PFSK-1 (cell line): ENCODE data around the gene CACNB3.

Experiments used
- FOXP2 ChIP-seq: optimal IDR thresholded peaks from 2 replicates; pipeline ENCODE3; 2011; ENCODE audit warnings: borderline replicate concordance, control low read depth, inconsistent platforms; ENCODE audit not compliant: insufficient read depth; ENCODE audit errors: extremely low read length, extremely low read depth
- POLR2AphosphoS5 ChIP-seq: IDR thresholded peaks from 2 replicates; pipeline ENCODE4 v1.6.1; 2012; ENCODE audit warnings: low read depth, mild to moderate bottlenecking, control low read depth, low read length, moderate library complexity
- SIN3A ChIP-seq: IDR thresholded peaks from 2 replicates; pipeline ENCODE4 v1.6.1; 2012; ENCODE audit warnings: mild to moderate bottlenecking, low read length, moderate library complexity, borderline replicate concordance; ENCODE audit not compliant: insufficient read depth
- TAF1 ChIP-seq: IDR thresholded peaks from 2 replicates; pipeline ENCODE4 v1.6.1; 2012; ENCODE audit warnings: low read length, control low read depth, borderline replicate concordance; ENCODE audit not compliant: insufficient read depth
- TF ChIP-seq, protein P1 (sequence below), 2 experiments: IDR thresholded peaks; 2 replicates each; pipeline versions ENCODE4 v1.6.1 to v1.8.0; 2011 to 2012; ENCODE audit warnings: low read depth in 2 of 2, low read length in 2 of 2, control low read depth in 1 of 2, inconsistent platforms in 1 of 2, mild to moderate bottlenecking in 1 of 2, moderate library complexity in 1 of 2; ENCODE audit not compliant: insufficient read depth in 1 of 2

DNA sequence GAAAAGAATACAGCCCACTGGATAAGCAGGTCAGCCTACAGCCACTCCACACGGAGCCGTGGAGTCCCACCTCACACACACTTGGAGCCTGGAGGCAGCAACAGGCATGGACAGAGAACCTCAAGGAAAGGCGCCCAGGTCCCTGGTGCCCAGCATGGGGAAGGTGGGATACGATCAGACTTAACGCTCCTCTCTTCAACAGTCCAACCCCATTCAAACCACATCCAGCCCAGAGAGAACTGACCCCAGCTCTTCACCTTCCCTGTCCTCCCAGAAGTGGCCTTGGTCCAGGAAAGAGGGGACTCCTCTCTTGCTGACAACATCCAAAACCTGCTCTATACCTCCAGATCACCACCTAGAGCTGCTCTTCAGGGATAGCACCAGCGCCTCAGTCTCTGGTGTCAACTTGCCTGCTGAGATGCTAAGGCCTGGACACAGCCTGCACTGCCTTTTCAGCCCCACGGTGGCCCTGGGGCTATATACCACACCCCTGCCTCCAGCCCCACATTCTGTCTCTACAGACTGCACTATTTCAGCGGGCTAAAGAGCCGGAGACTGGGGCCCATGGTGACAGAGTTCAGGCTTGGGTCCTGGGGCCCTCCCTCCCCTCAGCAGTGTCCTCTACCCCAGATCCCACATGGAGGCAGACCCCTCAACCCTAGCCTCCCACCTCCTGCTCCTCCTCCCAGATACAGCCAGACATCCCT is 36.4 kb upstream of the CACNB3 start:
- TF ChIP-seq POLR2AphosphoS5 = no peak
- no peak for TF ChIP-seq TAF1
- TF ChIP-seq, protein P1, sequence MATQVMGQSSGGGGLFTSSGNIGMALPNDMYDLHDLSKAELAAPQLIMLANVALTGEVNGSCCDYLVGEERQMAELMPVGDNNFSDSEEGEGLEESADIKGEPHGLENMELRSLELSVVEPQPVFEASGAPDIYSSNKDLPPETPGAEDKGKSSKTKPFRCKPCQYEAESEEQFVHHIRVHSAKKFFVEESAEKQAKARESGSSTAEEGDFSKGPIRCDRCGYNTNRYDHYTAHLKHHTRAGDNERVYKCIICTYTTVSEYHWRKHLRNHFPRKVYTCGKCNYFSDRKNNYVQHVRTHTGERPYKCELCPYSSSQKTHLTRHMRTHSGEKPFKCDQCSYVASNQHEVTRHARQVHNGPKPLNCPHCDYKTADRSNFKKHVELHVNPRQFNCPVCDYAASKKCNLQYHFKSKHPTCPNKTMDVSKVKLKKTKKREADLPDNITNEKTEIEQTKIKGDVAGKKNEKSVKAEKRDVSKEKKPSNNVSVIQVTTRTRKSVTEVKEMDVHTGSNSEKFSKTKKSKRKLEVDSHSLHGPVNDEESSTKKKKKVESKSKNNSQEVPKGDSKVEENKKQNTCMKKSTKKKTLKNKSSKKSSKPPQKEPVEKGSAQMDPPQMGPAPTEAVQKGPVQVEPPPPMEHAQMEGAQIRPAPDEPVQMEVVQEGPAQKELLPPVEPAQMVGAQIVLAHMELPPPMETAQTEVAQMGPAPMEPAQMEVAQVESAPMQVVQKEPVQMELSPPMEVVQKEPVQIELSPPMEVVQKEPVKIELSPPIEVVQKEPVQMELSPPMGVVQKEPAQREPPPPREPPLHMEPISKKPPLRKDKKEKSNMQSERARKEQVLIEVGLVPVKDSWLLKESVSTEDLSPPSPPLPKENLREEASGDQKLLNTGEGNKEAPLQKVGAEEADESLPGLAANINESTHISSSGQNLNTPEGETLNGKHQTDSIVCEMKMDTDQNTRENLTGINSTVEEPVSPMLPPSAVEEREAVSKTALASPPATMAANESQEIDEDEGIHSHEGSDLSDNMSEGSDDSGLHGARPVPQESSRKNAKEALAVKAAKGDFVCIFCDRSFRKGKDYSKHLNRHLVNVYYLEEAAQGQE (IDR thresholded peaks at IDR 0.05; ENCODE audit: insufficient read depth in 1 of 2, low read depth in 2 of 2, low read length in 2 of 2) = no peak
- TF ChIP-seq FOXP2 = no peak
- TF ChIP-seq SIN3A = no peak
